Measurements from ENCODE around the gene ACKR2.
A peak's percentile ranks its signal among the peaks of the same experiment; 100 is the strongest.

Gene ACKR2

GRCh38 chr3:42809202-42809601 lies at the start of gene ACKR2:
ACKR2 (plus strand) TSS chr3:42809445; CDS start chr3:42864503, 55,058 bp downstream.
- no peak for DNase-seq

- DNase-seq: no peak
Observed at GRCh38 chr3:42762046-42762724, 47.1 kb upstream of the ACKR2 start.

GRCh38 chr3:42763021-42763420 lies 46.2 kb upstream of the ACKR2 start:
- no peak for DNase-seq

GRCh38 chr3:42764115-42764514 lies 45.1 kb upstream of the ACKR2 start:
- DNase-seq: no peak

GRCh38 chr3:42764561-42765295 lies 44.5 kb upstream of the ACKR2 start:
- DNase-seq: no peak

GRCh38 chr3:42769477-42770131 lies 39.6 kb upstream of the ACKR2 start:
- DNase-seq: no peak

GRCh38 chr3:42771271-42771670 lies 38.0 kb upstream of the ACKR2 start:
- DNase-seq: no peak

GRCh38 chr3:42772670-42773408 lies 36.4 kb upstream of the ACKR2 start, which contains the start of gene CCDC13:
CCDC13 (minus strand) TSS chr3:42773253; CDS start chr3:42758345, 14,908 bp downstream.
- peak; percentile 62 for DNase-seq

GRCh38 chr3:42773409-42773751 lies 35.9 kb upstream of the ACKR2 start:
- DNase-seq: no peak

- DNase-seq: no peak
Observed at GRCh38 chr3:42778644-42779043, 30.6 kb upstream of the ACKR2 start.

- no peak for DNase-seq
Observed at GRCh38 chr3:42780398-42780797, 28.8 kb upstream of the ACKR2 start.

GRCh38 chr3:42780892-42781700 lies 28.1 kb upstream of the ACKR2 start:
- peak; percentile 10 for DNase-seq

GRCh38 chr3:42786212-42786611 lies 23.0 kb upstream of the ACKR2 start:
- no peak for DNase-seq

- DNase-seq: no peak
Observed at GRCh38 chr3:42786631-42787030, 22.6 kb upstream of the ACKR2 start.

- DNase-seq: no peak
Observed at GRCh38 chr3:42790714-42791229, 18.5 kb upstream of the ACKR2 start.

- DNase-seq: no peak
Observed at GRCh38 chr3:42795621-42796181, 13.5 kb upstream of the ACKR2 start.

GRCh38 chr3:42796332-42796885 lies 12.8 kb upstream of the ACKR2 start:
- no peak for DNase-seq

- no peak for DNase-seq
Observed at GRCh38 chr3:42799376-42799775, 9.9 kb upstream of the ACKR2 start.

- no peak for DNase-seq
Observed at GRCh38 chr3:42800251-42800650, 9.0 kb upstream of the ACKR2 start.

GRCh38 chr3:42801048-42801620 lies 8.1 kb upstream of the ACKR2 start:
- DNase-seq: no peak

GRCh38 chr3:42801784-42802183 lies 7.5 kb upstream of the ACKR2 start:
- no peak for DNase-seq
